KMS-11 (cell line): ENCODE data around the gene DPF3.

Source experiments
- H2AFZ ChIP-seq: fragments of 200-600 bp; sonication (generic); 2 replicates; pipeline ENCODE4 v1.6.1; 2016; ENCODE audit warnings: antibody characterized with exemption, mixed run types, low read depth
- H3K27ac ChIP-seq: fragments of 200-600 bp; sonication (generic); 2 replicates; pipeline ENCODE4 v1.6.1; 2016; ENCODE audit warnings: mild to moderate bottlenecking, mixed run types
- H3K27me3 ChIP-seq: fragments of 200-600 bp; sonication (generic); 2 replicates; pipeline ENCODE4 v1.6.1; 2017; ENCODE audit warnings: mild to moderate bottlenecking, low read depth, mixed run types, moderate library complexity; ENCODE audit not compliant: insufficient read depth
- H3K36me3 ChIP-seq: fragments of 200-600 bp; sonication (generic); 2 replicates; pipeline ENCODE4 v1.6.1; 2017; ENCODE audit warnings: mild to moderate bottlenecking, mixed run types; ENCODE audit not compliant: insufficient read depth
- H3K4me1 ChIP-seq: fragments of 200-600 bp; sonication (generic); 2 replicates; pipeline ENCODE4 v1.6.1; 2016; ENCODE audit warnings: mild to moderate bottlenecking, low read depth, mixed run types; ENCODE audit not compliant: poor library complexity, severe bottlenecking
- H3K4me2 ChIP-seq: fragments of 200-600 bp; sonication (generic); 2 replicates; pipeline ENCODE4 v1.7.0; 2016; ENCODE audit warnings: mild to moderate bottlenecking, mixed run types
- H3K4me3 ChIP-seq: fragments of 200-600 bp; sonication (generic); IDR thresholded peaks from 2 replicates; pipeline ENCODE4 v1.6.1; 2017; ENCODE audit warnings: low read depth, low read length, mixed read lengths; ENCODE audit not compliant: insufficient read depth
- H3K79me2 ChIP-seq: fragments of 200-600 bp; sonication (generic); 2 replicates; pipeline ENCODE4 v1.6.1; 2016; ENCODE audit warnings: low read depth, mixed run types; ENCODE audit not compliant: insufficient read depth
- H3K9ac ChIP-seq: fragments of 200-600 bp; sonication (generic); 2 replicates; pipeline ENCODE4 v1.6.1; 2016; ENCODE audit warnings: mild to moderate bottlenecking, mixed run types
- H4K20me1 ChIP-seq: fragments of 200-600 bp; sonication (generic); 2 replicates; pipeline ENCODE4 v1.6.1; 2016; ENCODE audit warnings: mild to moderate bottlenecking, mixed run types; ENCODE audit not compliant: insufficient read depth
- TF ChIP-seq, protein P1 (sequence below): fragments of 200-600 bp; sonication (generic); conservative IDR thresholded peaks from 2 replicates; pipeline ENCODE4 v1.6.1; 2017; ENCODE audit warnings: low read depth, mild to moderate bottlenecking, antibody characterized with exemption, low read length, moderate library complexity, mixed read lengths

The DPF3 gene

DNA sequence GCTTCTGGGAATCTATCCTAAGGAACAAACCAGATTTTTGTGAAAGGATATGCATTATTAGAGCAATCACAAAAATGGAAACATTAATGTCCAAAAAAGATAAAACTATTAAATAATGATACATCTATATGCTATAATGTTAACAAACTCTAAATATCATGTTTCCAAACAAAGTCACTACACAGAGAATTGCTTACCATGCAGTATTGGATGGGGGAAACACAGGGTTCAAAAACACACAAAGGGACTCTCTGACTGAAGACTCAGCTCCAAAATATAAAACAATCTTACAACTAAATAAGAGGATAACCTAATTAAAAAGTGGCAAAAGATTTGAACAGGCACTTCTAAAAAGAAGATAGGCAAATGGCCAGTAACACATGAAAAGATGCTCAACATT, 304.2 kb downstream of the DPF3 start:
- no peak overlapping the region for H2AFZ ChIP-seq
- no peak overlapping the region for H3K4me3 ChIP-seq
- H3K4me1 ChIP-seq: no peaks in the 10 kb centered on the region
- H4K20me1 ChIP-seq: no peaks in the 10 kb centered on the region
- H3K27ac ChIP-seq: no peak overlapping the region
- TF ChIP-seq, protein P1, sequence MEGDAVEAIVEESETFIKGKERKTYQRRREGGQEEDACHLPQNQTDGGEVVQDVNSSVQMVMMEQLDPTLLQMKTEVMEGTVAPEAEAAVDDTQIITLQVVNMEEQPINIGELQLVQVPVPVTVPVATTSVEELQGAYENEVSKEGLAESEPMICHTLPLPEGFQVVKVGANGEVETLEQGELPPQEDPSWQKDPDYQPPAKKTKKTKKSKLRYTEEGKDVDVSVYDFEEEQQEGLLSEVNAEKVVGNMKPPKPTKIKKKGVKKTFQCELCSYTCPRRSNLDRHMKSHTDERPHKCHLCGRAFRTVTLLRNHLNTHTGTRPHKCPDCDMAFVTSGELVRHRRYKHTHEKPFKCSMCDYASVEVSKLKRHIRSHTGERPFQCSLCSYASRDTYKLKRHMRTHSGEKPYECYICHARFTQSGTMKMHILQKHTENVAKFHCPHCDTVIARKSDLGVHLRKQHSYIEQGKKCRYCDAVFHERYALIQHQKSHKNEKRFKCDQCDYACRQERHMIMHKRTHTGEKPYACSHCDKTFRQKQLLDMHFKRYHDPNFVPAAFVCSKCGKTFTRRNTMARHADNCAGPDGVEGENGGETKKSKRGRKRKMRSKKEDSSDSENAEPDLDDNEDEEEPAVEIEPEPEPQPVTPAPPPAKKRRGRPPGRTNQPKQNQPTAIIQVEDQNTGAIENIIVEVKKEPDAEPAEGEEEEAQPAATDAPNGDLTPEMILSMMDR: no peak
- H3K36me3 ChIP-seq: no peaks in the 10 kb centered on the region
- no peak overlapping the region for H3K9ac ChIP-seq
- no peaks in the 10 kb centered on the region for H3K79me2 ChIP-seq
- H3K27me3 ChIP-seq: no peaks in the 10 kb centered on the region
- H3K4me2 ChIP-seq: no peak overlapping the region

DNA sequence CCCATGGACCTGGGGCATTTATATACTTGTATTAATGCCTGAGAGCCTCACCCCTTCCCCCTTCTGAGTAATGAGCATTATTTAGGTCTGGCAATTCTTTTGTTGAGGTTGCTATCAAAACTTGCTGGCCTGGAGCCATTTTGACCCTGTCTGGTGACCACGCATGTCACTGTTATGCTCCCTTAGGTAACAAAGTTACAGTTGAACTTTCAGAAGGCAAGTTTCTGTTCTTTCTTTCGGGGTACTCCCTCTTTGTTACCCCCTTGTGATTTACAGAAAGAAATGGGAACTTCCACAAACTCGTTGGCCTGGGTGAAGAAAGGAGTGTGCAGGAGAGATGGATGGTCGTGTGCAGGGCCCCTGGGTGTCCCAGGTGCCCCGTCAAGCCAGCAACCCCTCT, 305.4 kb downstream of the DPF3 start:
- Histone ChIP-seq H3K27ac (no peak overlapping the region), H3K4me1 (no peaks in the 10 kb centered on the region), H3K4me2 (no peak overlapping the region), H3K79me2 (no peaks in the 10 kb centered on the region), H3K4me3 (no peak overlapping the region), H3K27me3 (no peaks in the 10 kb centered on the region), H3K36me3 (no peaks in the 10 kb centered on the region), H2AFZ (no peak overlapping the region), H3K9ac (no peak overlapping the region), H4K20me1 (no peaks in the 10 kb centered on the region)
- TF ChIP-seq, protein P1: no peak

DNA sequence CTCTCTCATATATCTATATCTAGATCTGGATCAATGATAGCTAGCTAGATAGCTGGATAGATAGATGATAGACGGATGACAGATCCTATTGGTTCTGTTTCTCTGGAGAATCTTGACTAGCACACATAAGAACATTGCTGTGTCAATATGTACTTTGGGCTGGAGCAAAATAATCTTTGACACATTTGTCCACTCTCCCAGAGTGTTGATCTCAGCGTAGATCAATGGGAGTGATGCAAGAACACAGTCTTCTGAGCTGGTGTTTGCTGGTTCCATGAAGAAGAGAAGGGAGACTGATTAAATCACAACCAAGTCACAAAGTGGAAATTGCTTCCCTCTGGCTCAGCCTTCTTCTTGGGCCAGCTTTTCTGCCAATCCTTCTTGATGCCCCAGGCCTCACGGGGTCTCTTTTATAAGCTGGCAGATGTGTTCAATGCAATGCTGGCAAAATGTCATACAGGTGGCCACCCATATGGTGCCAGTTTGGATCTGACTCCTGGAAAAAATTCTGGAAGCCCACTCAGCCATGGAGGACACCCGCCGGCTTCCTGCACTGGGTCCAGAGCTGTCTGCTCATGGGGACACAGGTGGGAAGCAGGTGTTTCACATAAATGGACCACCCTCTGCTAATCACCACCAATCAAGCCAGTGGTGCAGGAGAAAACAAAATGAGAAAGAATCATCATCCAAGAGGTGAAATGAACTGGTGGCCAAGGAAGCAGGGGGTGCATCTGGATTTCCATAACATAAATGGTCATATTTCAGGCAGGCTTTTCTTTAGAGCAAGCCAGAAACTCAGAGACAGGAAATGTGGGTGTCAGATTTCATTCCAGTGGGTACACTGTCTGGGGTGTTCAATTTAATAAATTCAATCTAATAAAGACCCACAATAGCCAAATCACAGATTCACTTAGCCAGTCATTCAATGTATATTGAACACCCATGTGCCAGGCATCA, 310.3 kb downstream of the DPF3 start:
- no peaks in the 10 kb centered on the region for H3K27me3 ChIP-seq
- no peak overlapping the region for H2AFZ ChIP-seq
- TF ChIP-seq, protein P1: no peak
- H3K4me3 ChIP-seq: no peak overlapping the region
- H3K79me2 ChIP-seq: no peaks in the 10 kb centered on the region
- no peaks in the 10 kb centered on the region for H4K20me1 ChIP-seq
- H3K4me1 ChIP-seq: no peaks in the 10 kb centered on the region
- no peaks in the 10 kb centered on the region for H3K36me3 ChIP-seq
- H3K27ac ChIP-seq: no peak overlapping the region
- no peak overlapping the region for H3K9ac ChIP-seq
- H3K4me2 ChIP-seq: no peak overlapping the region

DNA sequence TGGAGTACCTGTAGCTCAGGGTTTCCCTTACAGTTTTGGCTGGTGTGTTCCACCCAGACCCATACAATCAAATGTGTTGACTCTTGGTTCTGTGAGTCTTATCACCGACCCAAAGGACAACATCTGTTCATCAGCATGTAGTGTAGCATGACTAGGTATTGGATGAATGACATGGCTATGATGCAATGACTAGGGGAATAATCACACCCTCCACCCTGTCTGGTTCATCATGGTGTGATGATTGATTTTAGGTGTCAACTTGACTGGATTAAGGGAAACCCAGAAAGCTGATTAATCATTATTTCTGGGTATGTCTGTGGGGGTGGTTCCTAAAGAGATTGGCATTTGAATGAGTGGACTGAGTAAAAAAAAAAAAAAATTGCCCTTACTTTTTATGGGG, 311.3 kb downstream of the DPF3 start:
- TF ChIP-seq, protein P1: no peak
- no peaks in the 10 kb centered on the region for H4K20me1 ChIP-seq
- H3K27me3 ChIP-seq: no peaks in the 10 kb centered on the region
- no peak overlapping the region for H3K9ac ChIP-seq
- H3K79me2 ChIP-seq: no peaks in the 10 kb centered on the region
- H2AFZ ChIP-seq: no peak overlapping the region
- no peaks in the 10 kb centered on the region for H3K36me3 ChIP-seq
- no peak overlapping the region for H3K4me3 ChIP-seq
- H3K4me1 ChIP-seq: no peaks in the 10 kb centered on the region
- H3K4me2 ChIP-seq: no peak overlapping the region
- no peak overlapping the region for H3K27ac ChIP-seq
